ENCODE data around the gene SEMA6A.

- TF ChIP-seq ELF3 (CRISPR knock-in tag; IDR thresholded peaks at IDR 0.05) (no peak), REST (IDR thresholded peaks at IDR 0.05; ENCODE audit: borderline replicate concordance in 1 of 2, low read depth in 1 of 2, low read length in 2 of 2) (no peak)
Observed at GRCh38 chr5:116563736-116564308, 10.8 kb downstream of the SEMA6A start.

Measured in HepG2 (cell line).